ENCODE measurements around the gene AGO3.
A peak's percentile ranks its signal among the peaks of the same experiment; 100 is the strongest.
"Not testable (repeated sequence)": the region's sequence is repeated elsewhere in the genome, so short reads cannot be mapped to it uniquely, and the experiment has no call there.

Gene AGO3

GRCh38 chr1:35930593-35931445, at the start of gene AGO3:
Gene AGO3, plus strand, starts transcription at chr1:35931105. Its CDS starts 322 bp downstream, at chr1:35931427.
- peak; percentile 78 for DNase-seq (ENCODE audit: low spot score)

- DNase-seq (ENCODE audit: low spot score): no peak
Measured at GRCh38 chr1:35881850-35882273, 49.0 kb upstream of the AGO3 start.

DNA sequence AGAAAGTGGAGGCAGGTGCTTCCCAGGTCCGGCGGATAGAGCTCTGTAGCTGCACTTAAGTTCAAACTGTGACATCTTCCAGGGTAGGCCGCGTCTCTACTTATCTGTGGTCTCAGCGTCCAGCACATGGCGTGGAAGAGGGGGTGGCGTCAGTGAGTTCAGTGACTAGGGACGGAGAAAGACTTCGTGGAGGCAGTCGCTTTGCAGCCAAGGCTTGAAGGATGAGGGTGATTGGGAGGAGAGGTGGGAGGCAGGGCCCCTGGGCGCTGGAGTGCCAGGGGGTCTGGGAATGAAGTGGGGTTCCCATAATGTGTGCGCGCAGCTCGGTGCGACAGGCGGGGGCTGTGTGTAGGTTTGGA, 48.3 kb upstream of the AGO3 start:
- no peak for DNase-seq (ENCODE audit: low spot score)

DNA sequence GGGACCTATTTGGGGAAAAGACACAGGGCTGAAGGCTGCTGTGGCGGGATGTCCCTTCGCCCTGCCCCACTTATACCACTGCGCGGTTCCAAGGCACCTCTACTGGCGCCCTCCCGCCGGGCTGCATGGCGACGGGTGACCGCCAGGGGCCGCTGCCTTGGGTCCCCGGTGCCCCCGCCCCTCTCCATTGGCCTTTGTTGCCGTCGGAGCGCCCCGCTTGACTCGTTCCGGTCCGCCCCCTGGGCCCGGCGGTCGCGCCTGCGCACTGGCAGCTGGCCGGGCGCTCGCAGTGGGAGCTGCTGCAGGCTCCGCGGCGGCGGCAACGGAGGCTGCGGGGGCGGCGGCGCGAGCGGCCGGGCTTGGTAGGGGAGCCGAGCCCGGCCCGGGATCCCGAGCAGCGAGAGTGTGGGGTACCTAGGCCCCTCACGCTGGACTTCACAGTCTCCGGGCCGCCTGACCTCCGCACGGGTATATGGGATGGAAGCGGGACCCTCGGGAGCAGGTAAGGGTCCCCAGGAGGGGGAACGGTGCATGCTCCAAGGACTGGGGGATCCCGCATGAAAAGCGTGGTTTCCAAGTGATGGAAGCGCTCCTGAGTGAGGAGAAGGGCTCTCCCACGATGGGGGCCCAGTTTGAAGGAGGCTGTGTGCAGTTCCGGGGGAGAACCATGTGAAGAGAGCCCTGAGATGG, 47.8 kb upstream of the AGO3 start, which contains the start of gene AGO1:
Gene AGO1 (plus strand): TSS at position 265 of the 690 bp plus-strand sequence. CDS start 213 bp downstream, at position 478.
- DNase-seq (ENCODE audit: low spot score): peak; percentile 91

DNA sequence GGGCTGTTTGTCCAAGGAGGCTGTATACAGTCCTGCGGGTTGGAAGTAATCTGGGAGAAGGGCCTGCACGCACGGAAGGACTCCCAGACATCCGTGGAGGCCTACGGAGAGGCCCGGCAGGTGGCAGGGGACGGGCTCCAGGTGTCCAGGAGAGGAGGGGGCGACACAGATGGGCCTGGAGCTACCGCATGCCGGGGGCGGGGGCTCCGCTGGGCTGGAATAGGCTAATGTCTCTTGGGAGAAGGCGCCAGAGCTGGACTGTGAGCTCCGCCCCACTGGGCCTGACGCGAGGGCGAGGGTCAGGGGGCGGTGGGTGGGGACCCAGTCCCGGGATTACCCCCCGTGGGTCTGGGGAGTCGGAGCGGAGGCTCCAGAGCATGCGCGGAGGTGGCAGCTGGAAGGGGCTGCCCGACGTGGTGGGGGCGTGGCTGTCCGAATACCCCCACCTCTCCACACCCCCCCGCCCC, 47.2 kb upstream of the AGO3 start:
- peak; percentile 43 for DNase-seq (ENCODE audit: low spot score)

- no peak for DNase-seq (ENCODE audit: low spot score)
Measured at GRCh38 chr1:35884934-35885333, 46.0 kb upstream of the AGO3 start.

DNA sequence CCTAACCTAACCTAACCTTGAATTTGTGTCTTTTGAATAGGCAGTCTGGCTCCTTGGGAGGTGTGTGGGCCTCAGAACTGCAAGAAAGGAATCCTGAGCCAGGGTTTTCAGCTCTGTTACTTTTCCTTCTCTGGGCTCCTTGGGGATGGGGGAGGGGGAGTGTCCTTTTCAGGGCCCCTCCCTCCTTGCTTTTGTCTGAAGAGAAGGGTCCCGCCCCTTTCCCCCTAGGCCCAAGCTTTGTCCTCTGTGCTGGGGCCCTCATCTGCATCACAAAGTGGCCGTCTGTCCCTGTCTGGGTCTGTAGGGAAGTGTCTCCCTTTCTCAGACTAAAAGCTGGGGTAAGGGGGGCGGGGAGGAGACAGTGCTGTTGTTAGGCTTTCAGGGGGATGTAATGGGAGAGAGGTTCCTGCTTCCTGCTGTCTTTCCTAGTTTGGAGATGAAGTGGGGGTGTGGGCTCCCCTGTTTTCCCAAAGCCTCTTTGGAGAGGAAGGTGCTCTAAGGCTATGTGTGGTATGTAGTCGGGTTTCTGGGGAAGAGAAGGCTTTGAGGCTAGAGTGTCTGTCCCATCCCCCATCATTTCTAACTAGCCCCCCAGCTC, 44.8 kb upstream of the AGO3 start:
- peak; percentile 15 for DNase-seq (ENCODE audit: low spot score)

GRCh38 chr1:35886577-35887431, 44.1 kb upstream of the AGO3 start:
- no peak for DNase-seq (ENCODE audit: low spot score)

DNA sequence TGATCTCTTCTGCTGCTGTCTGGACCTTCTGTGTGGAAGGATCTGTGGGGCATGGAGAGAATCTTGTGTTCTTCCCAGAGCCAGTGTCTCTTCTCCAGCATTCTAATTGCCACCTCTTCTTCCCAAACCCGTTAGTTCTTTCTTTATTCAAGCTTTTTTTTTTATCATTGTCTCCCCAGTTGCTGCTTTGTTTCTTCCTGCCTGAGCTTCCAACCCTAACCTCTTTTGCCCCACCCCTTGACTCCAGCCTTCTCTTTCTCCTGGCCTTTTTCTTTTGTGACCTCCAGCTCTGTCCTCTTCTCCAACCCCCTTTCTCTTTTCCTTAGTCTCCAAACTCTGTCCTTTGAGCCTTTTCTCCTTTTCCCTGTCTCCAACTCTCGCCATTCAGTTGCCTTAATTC, 43.4 kb upstream of the AGO3 start:
- DNase-seq (ENCODE audit: low spot score): no peak

GRCh38 chr1:35888255-35888654, 42.6 kb upstream of the AGO3 start:
- DNase-seq (ENCODE audit: low spot score): no peak

DNA sequence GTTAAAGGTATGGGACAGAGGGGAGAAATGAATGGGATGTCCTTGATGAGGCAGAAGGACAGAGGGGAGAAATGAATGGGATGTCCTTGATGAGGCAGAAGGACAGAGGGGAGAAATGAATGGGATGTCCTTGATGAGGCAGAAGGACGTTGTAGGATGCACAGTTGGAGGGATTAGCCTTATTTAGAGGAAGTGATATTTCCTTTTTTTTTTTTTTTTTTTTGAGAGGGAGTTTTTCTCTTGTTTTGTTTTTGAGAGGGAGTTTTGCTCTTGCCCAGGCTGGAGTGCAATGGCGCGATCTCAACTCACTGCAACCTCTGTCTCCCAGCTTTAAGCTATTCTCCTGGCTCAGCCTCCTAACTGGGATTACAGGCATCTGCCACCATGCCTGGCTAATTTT, 41.9 kb upstream of the AGO3 start:
- DNase-seq (ENCODE audit: low spot score): not testable (repeated sequence)

DNA sequence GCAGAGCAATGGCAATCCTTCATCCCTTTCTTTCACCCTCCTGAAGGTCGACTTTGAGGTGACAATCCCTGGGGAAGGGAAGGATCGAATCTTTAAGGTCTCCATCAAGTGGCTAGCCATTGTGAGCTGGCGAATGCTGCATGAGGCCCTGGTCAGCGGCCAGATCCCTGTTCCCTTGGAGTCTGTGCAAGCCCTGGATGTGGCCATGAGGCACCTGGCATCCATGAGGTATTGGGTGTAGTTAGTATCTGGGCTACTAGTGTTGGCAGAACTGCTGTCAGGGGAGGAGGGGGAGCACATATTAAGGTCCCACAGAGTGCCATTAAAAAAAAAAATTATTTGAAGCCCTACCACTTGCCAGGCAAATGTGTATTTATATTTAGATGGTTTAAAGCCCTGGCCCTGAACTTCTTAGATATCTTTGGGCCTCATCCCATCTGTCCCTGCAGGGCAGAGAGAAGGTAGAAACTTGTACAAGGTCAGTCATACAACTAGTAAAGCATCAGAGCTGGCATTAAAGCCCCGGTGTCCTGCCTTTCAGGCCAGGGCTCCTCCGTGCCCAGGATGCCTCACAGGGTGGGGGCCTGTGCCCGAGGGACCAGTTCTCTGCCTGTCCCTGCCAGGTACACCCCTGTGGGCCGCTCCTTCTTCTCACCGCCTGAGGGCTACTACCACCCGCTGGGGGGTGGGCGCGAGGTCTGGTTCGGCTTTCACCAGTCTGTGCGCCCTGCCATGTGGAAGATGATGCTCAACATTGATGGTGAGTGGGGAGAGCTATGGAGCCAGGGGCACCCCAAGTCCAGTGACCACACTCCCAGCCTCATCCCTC, 37.6 kb upstream of the AGO3 start:
- DNase-seq (ENCODE audit: low spot score): no peak

DNA sequence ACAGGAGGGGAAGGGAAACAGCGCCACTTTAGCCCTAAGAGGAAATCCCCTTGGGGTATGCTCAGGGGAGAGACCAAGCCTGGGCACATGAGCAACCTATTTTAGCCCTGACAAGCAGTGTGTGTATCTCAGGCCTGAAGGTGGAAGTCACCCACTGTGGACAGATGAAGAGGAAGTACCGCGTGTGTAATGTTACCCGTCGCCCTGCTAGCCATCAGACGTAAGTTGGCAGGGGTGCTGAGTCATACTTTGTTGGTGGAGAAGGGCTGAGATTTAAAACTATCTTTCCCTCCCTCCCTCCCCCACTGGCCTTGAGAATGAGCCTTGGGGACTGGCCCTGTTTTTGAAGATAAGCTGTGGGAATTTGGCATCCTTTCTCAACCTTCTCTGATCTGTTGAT, 36.7 kb upstream of the AGO3 start:
- DNase-seq (ENCODE audit: low spot score): no peak

DNA sequence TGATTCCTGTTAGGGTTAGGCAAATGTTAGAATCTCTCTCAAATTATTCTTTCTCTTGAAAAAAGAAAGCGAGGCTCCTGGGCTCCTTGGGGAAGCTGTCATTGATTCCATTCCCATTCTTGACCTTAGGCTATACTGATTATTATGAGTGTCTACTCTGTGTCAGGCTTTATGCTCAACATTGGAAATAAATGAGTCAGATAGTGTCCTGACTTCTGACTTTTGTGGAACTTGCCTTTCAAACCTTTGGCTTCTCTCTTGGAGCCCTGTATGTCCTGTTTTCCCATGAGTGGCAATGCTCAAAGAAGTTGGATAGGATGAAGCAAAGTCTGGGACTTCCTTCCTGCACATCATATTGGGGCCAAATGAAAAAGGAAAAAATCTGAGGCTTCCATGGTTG, 36.2 kb upstream of the AGO3 start:
- no peak for DNase-seq (ENCODE audit: low spot score)

DNA sequence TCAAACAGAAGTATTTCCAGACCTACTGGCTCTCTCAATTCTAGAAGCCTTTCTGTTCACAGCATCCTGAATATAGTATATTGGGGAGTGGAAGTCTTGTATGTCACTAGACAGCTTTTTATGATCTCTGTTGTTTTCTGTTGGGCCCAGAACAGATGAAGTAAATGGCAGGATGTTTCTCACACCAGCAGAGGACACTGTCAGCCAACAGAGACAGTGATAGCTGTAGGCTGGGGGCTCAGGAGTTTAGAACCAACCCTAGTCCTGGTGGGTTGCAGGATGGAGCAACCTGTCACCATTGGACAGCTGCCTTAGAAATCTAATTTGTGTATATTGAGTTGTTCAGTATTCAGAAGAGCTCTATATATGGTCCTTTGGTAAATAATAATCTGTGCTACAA, 31.0 kb upstream of the AGO3 start:
- DNase-seq (ENCODE audit: low spot score): no peak

GRCh38 chr1:35901235-35901634, 29.7 kb upstream of the AGO3 start:
- no peak for DNase-seq (ENCODE audit: low spot score)

DNA sequence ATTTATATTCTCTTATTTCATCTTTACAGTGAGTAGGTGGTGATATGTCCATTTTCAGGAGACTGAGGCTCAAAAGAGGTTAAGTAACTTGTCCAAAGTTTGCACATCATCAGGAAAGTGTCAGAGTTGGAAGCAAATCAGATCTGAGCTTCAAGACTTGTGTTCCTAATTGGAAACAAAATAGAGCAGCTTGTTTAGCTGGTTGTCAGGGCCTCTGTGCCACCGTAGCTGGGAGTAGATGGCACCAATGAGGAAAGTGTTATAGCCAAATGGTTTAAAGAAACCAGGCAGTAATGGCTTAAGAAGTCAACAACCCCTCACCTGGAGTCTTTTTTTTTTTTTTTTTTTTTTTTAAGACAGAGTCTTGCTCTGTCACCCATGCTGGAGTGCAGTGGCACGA, 28.2 kb upstream of the AGO3 start:
- DNase-seq (ENCODE audit: low spot score): no peak

- no peak for DNase-seq (ENCODE audit: low spot score)
Measured at GRCh38 chr1:35914717-35915116, 16.2 kb upstream of the AGO3 start.

DNA sequence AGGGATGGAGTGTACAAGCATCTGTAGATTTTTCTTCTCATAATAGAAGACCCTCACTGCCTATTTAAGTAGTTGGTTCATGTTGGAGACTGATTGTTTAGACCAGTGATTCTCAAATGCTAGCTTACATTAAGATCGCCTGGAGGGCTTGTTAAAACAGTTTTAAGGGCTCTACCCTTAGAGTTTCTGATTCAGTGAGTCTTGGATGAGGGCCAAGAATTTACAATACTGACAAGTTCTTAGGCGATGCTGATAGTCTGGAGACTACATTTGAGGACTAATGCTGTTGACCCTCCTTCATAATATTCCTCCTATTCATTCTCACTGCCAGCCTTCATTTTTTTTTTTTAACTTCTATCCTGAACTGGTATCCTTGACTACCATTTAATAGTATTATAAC, 15.2 kb upstream of the AGO3 start:
- DNase-seq (ENCODE audit: low spot score): no peak

GRCh38 chr1:35923791-35924221, 7.1 kb upstream of the AGO3 start:
- no peak for DNase-seq (ENCODE audit: low spot score)

DNA sequence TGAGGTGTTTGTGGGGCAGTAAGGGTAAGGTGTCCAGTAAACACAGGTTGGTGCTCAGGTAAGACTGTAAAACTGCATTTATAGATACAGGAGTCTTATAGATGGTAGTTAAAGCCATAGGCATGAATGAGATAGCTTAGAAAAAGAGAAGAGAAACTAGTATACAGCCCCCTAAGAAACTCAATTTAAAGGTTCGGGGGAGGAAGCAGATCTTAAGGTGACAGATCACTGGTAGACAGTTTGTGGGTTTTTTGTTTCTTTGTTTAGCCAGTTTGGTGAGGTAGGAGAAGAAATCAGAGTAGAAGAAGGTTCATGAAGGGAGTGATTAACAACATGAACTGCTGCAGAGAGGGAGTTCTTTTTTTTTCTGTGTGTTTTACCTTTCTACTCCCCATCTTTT, 6.1 kb upstream of the AGO3 start:
- no peak for DNase-seq (ENCODE audit: low spot score)

Data from cerebellar cortex (tissue), 1 donor.